ENCODE measurements around the gene SMIM17.
"Not testable (repeated sequence)": the region's sequence is repeated elsewhere in the genome, so short reads cannot be mapped to it uniquely, and the experiment has no call there.

The SMIM17 gene

GRCh38 chr19:56660381-56661107 lies 17.6 kb downstream of the SMIM17 start:
- DNase-seq (ENCODE audit: low read depth in 2 of 2): no peak

- DNase-seq (ENCODE audit: low read depth in 2 of 2): no peak
Observed at GRCh38 chr19:56661248-56661647, 18.3 kb downstream of the SMIM17 start.

- DNase-seq (ENCODE audit: low read depth in 2 of 2): no peak
Observed at GRCh38 chr19:56663931-56664500, 21.1 kb downstream of the SMIM17 start.

- DNase-seq (ENCODE audit: low read depth in 2 of 2): no peak
Observed at GRCh38 chr19:56664511-56664910, 21.6 kb downstream of the SMIM17 start.

GRCh38 chr19:56667311-56667870 lies 24.4 kb downstream of the SMIM17 start:
- DNase-seq (ENCODE audit: low read depth in 2 of 2): no peak

GRCh38 chr19:56668676-56669075 lies 25.7 kb downstream of the SMIM17 start:
- no peak for DNase-seq (ENCODE audit: low read depth in 2 of 2)

- no peak for DNase-seq (ENCODE audit: low read depth in 2 of 2)
Observed at GRCh38 chr19:56670401-56670960, 27.5 kb downstream of the SMIM17 start.

- DNase-seq (ENCODE audit: low read depth in 2 of 2): no peak
Observed at GRCh38 chr19:56670961-56671612, 28.1 kb downstream of the SMIM17 start.

GRCh38 chr19:56671613-56671994 lies 28.6 kb downstream of the SMIM17 start, which contains the start of gene ZNF835:
Gene ZNF835 (minus strand): TSS chr19:56671757. CDS start chr19:56665198, 6,559 bp downstream.
- DNase-seq (ENCODE audit: low read depth in 2 of 2): no peak

- not testable (repeated sequence) for DNase-seq (ENCODE audit: low read depth in 2 of 2)
Observed at GRCh38 chr19:56672610-56673009, 29.7 kb downstream of the SMIM17 start.

- DNase-seq (ENCODE audit: low read depth in 2 of 2): no peak
Observed at GRCh38 chr19:56678205-56678604, 35.2 kb downstream of the SMIM17 start.

- DNase-seq (ENCODE audit: low read depth in 2 of 2): no peak
Observed at GRCh38 chr19:56681702-56682101, 38.7 kb downstream of the SMIM17 start.

- DNase-seq (ENCODE audit: low read depth in 2 of 2): no peak
Observed at GRCh38 chr19:56683116-56683515, 40.2 kb downstream of the SMIM17 start.

- DNase-seq (ENCODE audit: low read depth in 2 of 2): no peak
Observed at GRCh38 chr19:56687031-56687430, 44.1 kb downstream of the SMIM17 start.

- no peak for DNase-seq (ENCODE audit: low read depth in 2 of 2)
Observed at GRCh38 chr19:56689198-56689597, 46.2 kb downstream of the SMIM17 start.

- DNase-seq (ENCODE audit: low read depth in 2 of 2): no peak
Observed at GRCh38 chr19:56690670-56691069, 47.7 kb downstream of the SMIM17 start.

GRCh38 chr19:56692206-56692895 lies 49.4 kb downstream of the SMIM17 start:
- no peak for DNase-seq (ENCODE audit: low read depth in 2 of 2)

- DNase-seq (ENCODE audit: low read depth in 2 of 2): no peak
Observed at GRCh38 chr19:56699552-56699951, 56.6 kb downstream of the SMIM17 start.

- no peak for DNase-seq (ENCODE audit: low read depth in 2 of 2)
Observed at GRCh38 chr19:56701895-56702294, 58.9 kb downstream of the SMIM17 start.

GRCh38 chr19:56705939-56706338 lies 63.0 kb downstream of the SMIM17 start:
- no peak for DNase-seq (ENCODE audit: low read depth in 2 of 2)

All from fibroblast of skin of left biceps (primary cell).